ENCODE data around the gene THSD4. TPM values are rescaled to one million over a fixed set of nuclear protein-coding genes. Genes with fewer than 3 reads are reported as not detected.

THSD4 gene
- total RNA-seq, 1 donor from 2014 or later, result 151 TPM

- Histone ChIP-seq H3K4me1 (no peaks in the 10 kb centered on the region), H3K27me3 (no peaks in the 10 kb centered on the region), H3K9me3 (peaks cover 10 to 37% of the 10 kb centered on the region in 2 donors), H3K27ac (no peak overlapping the region), H3K36me3 (peaks cover 11 to 36% of the 10 kb centered on the region in 2 donors), H3K4me3 (no peak overlapping the region)
- no peak for DNase-seq (ENCODE audit: low spot score in 2 of 2)
- intact Hi-C loops (cut with DNase I), result no loop called here
- no peak for TF ChIP-seq CTCF (IDR thresholded peaks at IDR 0.05)
Measured at GRCh38 chr15:71820127-71820526, 704.9 kb downstream of the THSD4 start.

GRCh38 chr15:71821547-71822129 is 706.4 kb downstream of the THSD4 start:
- H3K4me3 ChIP-seq, result no peak overlapping the region
- no peak for DNase-seq (ENCODE audit: low spot score in 2 of 2)
- peaks cover 10 to 37% of the 10 kb centered on the region in 2 donors for H3K9me3 ChIP-seq
- no peak overlapping the region for H3K27ac ChIP-seq
- intact Hi-C loops (cut with DNase I), result no loop called here
- H3K27me3 ChIP-seq, result no peaks in the 10 kb centered on the region
- no peaks in the 10 kb centered on the region for H3K4me1 ChIP-seq
- H3K36me3 ChIP-seq, result peaks cover 19 to 45% of the 10 kb centered on the region in 2 donors
- TF ChIP-seq CTCF (IDR thresholded peaks at IDR 0.05), result no peak

- TF ChIP-seq CTCF (IDR thresholded peaks at IDR 0.05), result no peak
- Histone ChIP-seq H3K4me3 (no peak overlapping the region), H3K27ac (no peak overlapping the region), H3K4me1 (no peaks in the 10 kb centered on the region), H3K36me3 (peaks cover 31 to 59% of the 10 kb centered on the region in 2 donors), H3K27me3 (no peaks in the 10 kb centered on the region), H3K9me3 (peaks cover 10 to 37% of the 10 kb centered on the region in 2 donors)
- intact Hi-C loops (cut with DNase I), result no loop called here
- DNase-seq (ENCODE audit: low spot score in 2 of 2), result no peak
Measured at GRCh38 chr15:71822890-71823630, 707.8 kb downstream of the THSD4 start.

- Histone ChIP-seq H3K4me3 (no peak overlapping the region), H3K27ac (no peak overlapping the region), H3K27me3 (no peaks in the 10 kb centered on the region), H3K9me3 (peaks cover 10 to 37% of the 10 kb centered on the region in 2 donors), H3K4me1 (no peaks in the 10 kb centered on the region), H3K36me3 (peaks cover 36 to 65% of the 10 kb centered on the region in 2 donors)
- no peak for TF ChIP-seq CTCF (IDR thresholded peaks at IDR 0.05)
- intact Hi-C loops (cut with DNase I), result no loop called here
- no peak for DNase-seq (ENCODE audit: low spot score in 2 of 2)
Measured at GRCh38 chr15:71823801-71824200, 708.5 kb downstream of the THSD4 start.

- intact Hi-C loops (cut with DNase I), result no loop called here
- Histone ChIP-seq H3K27ac (no peak overlapping the region), H3K9me3 (peaks cover 10 to 30% of the 10 kb centered on the region in 2 donors), H3K4me3 (no peak overlapping the region), H3K36me3 (peaks cover 50 to 79% of the 10 kb centered on the region in 2 donors), H3K27me3 (no peaks in the 10 kb centered on the region), H3K4me1 (no peaks in the 10 kb centered on the region)
- DNase-seq (ENCODE audit: low spot score in 2 of 2), result no peak
- TF ChIP-seq CTCF (IDR thresholded peaks at IDR 0.05), result no peak
Measured at GRCh38 chr15:71825021-71825730, 709.9 kb downstream of the THSD4 start.

Measured in ascending aorta (tissue), 2 donors.